ENCODE results near the gene WDR54.
A peak's percentile ranks its signal among the peaks of the same experiment; 100 is the strongest.

The WDR54 gene

GRCh38 chr2:74421221-74421870 is at the start of gene WDR54, which contains the start of gene C2orf81:
Gene WDR54, plus strand, starts transcription at chr2:74421730. Its CDS starts 424 bp downstream, at chr2:74422154.
Gene C2orf81, minus strand, starts transcription at chr2:74421619. Its CDS starts 59 bp downstream, at chr2:74421560.
- DNase-seq (ENCODE audit: low read depth): no peak
- no peak for TF ChIP-seq CTCF (IDR thresholded peaks at IDR 0.05; ENCODE audit: control insufficient read depth, extremely low read depth, insufficient read depth)
- H3K4me3 ChIP-seq (ENCODE audit: low read depth, low read length): peak within 1 kb of the TSS; percentile 62

GRCh38 chr2:74372674-74373073 is 48.9 kb upstream of the WDR54 start:
- no peak overlapping the region for H3K4me3 ChIP-seq (ENCODE audit: low read depth, low read length)
- no peak for TF ChIP-seq CTCF (IDR thresholded peaks at IDR 0.05; ENCODE audit: control insufficient read depth, extremely low read depth, insufficient read depth)
- DNase-seq (ENCODE audit: low read depth): no peak

GRCh38 chr2:74373221-74373676 is 48.3 kb upstream of the WDR54 start:
- no peak for TF ChIP-seq CTCF (IDR thresholded peaks at IDR 0.05; ENCODE audit: control insufficient read depth, extremely low read depth, insufficient read depth)
- no peak overlapping the region for H3K4me3 ChIP-seq (ENCODE audit: low read depth, low read length)
- DNase-seq (ENCODE audit: low read depth): no peak

- no peak for TF ChIP-seq CTCF (IDR thresholded peaks at IDR 0.05; ENCODE audit: control insufficient read depth, extremely low read depth, insufficient read depth)
- DNase-seq (ENCODE audit: low read depth): no peak
- H3K4me3 ChIP-seq (ENCODE audit: low read depth, low read length): no peak overlapping the region
Observed at GRCh38 chr2:74373985-74374384, 47.5 kb upstream of the WDR54 start.

- TF ChIP-seq CTCF (IDR thresholded peaks at IDR 0.05; ENCODE audit: control insufficient read depth, extremely low read depth, insufficient read depth): no peak
- no peak overlapping the region for H3K4me3 ChIP-seq (ENCODE audit: low read depth, low read length)
- no peak for DNase-seq (ENCODE audit: low read depth)
Observed at GRCh38 chr2:74374509-74375205, 46.9 kb upstream of the WDR54 start.

GRCh38 chr2:74375838-74376237 is 45.7 kb upstream of the WDR54 start:
- no peak for TF ChIP-seq CTCF (IDR thresholded peaks at IDR 0.05; ENCODE audit: control insufficient read depth, extremely low read depth, insufficient read depth)
- H3K4me3 ChIP-seq (ENCODE audit: low read depth, low read length): no peak overlapping the region
- no peak for DNase-seq (ENCODE audit: low read depth)
